Choroid plexus epithelial cell (primary cell): Measurements from ENCODE around the gene RAC3.

ENCODE experiments used
- DNase-seq: peaks from one replicate; pipeline ENCODE4 v3.0.0-alpha.2; 2010; ENCODE audit warnings: low read depth
- H3K4me3 ChIP-seq: 2 replicates; pipeline ENCODE4 v1.5.1; 2011; ENCODE audit warnings: low read depth, mild to moderate bottlenecking, control low read depth, low read length, moderate library complexity
- CTCF ChIP-seq: conservative IDR thresholded peaks from 2 replicates; pipeline ENCODE4 v1.5.1; 2011; ENCODE audit warnings: low read depth, mild to moderate bottlenecking, control low read depth, inconsistent platforms, low read length, moderate library complexity

RAC3 gene

DNA sequence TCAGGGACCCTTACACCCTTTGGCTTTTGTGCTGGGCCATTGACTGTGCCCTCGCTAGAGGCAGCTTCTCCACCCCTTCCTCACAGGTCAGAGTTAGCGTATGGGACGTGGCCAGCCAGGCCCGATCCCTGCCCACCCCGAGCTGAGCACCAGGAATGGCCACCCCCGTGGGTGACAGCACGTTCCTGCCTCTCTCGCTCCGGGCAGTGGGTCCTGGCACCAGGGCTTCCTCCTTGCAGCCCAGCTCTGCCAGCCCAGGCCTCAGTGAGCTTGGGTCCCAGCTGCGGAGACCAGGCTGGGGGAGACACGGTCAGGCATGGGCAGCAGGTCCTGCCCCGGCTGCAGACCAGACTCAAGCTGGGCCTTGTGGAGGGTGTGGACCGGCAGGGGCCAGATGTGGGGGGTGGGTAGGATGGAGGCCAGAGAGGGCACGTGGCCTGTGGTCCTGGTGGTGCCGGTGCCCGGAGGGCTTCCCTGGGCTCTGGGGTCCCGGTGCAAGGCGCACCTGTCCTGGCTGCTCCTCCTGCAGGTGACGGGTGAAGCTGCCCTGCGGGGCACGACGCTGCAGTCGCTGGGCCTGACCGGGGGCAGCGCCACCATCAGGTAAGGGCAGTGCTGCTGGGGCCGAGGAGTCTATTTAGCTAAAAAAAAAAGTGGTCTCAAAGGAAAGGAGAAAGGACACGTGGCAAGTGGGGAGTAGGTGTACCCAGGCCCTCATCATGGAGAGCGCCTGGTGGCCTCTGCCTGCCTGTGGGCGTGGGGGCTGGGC is 35.8 kb upstream of the RAC3 start:
- no peak overlapping the region for H3K4me3 ChIP-seq
- TF ChIP-seq CTCF, result no peak
- DNase-seq, result no peak

- no peak overlapping the region for H3K4me3 ChIP-seq
- no peak for DNase-seq
- no peak for TF ChIP-seq CTCF
These were observed 35.2 kb upstream of the RAC3 start for GRCh38 chr17:81996232-81996756.

- no peak for TF ChIP-seq CTCF
- DNase-seq, result no peak
- no peak overlapping the region for H3K4me3 ChIP-seq
These were observed 34.6 kb upstream of the RAC3 start for GRCh38 chr17:81996757-81997441.

DNA sequence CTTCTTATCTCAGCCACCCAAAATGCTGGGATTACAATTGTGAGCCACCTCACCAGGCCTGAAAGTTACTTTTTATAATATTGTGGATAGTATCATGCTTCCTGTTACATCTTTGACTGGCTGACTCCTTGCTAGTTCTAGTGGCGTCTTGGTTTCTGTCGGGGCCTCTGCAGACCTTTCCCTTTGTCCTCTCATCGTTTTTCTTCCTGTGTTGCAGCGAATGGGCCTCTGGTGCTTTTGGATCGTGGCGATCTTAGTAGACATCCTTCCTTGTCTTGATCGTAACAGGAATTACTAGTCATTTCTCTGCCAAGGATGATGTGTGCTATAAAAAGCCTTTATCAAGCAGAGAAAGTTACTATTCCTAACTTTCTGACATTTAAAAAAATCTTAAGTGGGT is 33.3 kb upstream of the RAC3 start:
- H3K4me3 ChIP-seq, result no peak overlapping the region
- no peak for DNase-seq
- no peak for TF ChIP-seq CTCF

DNA sequence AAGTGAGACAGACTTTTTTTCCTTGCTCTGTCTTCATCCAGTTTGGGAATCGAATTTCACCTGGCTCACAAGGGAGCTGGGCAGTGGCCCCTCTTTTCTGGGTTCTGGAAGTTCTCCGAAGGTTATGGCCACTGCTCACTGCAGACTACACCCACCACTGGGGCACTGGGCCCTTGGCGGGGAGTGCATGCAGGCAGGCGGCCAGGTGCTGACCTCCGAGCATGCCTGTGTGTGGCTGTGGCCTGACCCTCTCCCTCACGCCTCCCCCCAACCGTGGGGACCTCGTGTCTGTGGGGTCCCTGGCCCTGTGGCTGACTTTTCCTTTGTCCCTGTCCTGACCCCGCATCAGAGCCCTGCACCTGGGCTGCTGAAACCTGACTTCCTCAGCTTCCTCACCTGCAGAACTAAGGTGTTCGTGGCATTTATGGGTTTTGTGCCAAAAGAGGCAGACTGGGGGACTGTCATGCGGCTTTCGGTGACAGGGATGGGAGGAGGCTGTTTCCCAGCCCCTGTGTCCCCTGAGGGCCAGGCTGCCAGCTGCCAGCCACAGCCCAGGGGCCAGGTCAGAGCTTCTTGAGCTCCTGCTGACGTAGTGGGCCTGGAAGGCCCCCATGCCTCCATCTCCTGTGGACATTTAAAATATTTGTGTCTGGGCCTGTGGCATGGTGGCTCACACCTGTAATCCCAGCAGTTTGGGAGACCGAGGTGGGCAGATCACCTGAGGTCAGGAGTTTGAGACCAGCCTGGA is 32.6 kb upstream of the RAC3 start:
- no peak overlapping the region for H3K4me3 ChIP-seq
- no peak for TF ChIP-seq CTCF
- DNase-seq, result no peak

DNA sequence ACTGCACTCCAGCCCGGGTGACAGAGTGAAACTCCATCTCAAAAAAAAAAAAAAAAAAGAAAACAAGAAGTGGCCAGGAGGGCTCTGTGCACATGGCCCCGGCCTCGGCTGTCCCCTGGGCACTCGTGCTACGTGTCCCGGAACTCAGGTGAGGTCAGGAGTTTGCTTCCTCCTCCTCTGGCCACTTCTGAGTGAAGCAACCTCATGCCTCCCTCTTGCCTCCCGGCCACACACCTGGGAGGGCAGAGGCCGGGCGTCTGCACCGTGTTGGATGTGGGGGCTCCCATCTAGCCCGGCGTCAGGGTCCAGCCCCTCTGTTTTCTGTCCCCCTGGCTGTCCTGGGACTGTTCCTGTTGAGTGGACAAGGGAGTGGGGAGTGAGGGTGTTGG is 31.9 kb upstream of the RAC3 start:
- no peak for TF ChIP-seq CTCF
- H3K4me3 ChIP-seq, result no peak overlapping the region
- DNase-seq, result no peak
